Measurements from ENCODE around the gene SLFN13.
"Not testable (repeated sequence)": the region's sequence is repeated elsewhere in the genome, so short reads cannot be mapped to it uniquely, and the experiment has no call there.

SLFN13 gene

GRCh38 chr17:35429702-35430101 lies 18.9 kb downstream of the SLFN13 start:
- no peak for DNase-seq

DNA sequence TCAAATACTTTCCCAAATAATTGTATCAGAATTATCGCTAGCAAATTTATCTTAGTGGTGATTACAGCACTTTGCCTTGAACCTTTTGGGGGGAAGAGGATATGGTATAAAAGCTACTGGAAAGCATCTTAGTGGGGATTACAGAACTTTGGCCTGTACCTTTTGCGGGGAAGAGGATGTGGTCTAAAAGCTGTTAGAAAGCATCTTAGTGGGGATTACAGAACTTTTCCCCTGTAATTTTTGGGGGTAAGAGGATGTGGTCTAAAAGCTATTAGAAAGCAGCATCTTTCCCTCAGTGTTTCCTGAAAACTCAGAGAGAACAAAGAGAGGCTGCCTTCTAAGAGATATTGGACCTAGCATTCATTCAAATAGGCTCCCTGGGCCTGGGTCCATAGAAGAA lies 20.3 kb downstream of the SLFN13 start:
- DNase-seq, result no peak

- no peak for DNase-seq
These were observed 24.8 kb downstream of the SLFN13 start for GRCh38 chr17:35423761-35424160.

GRCh38 chr17:35421069-35421468 lies 27.5 kb downstream of the SLFN13 start:
- DNase-seq, result not testable (repeated sequence)

GRCh38 chr17:35416659-35417058 lies 31.9 kb downstream of the SLFN13 start:
- no peak for DNase-seq

GRCh38 chr17:35414707-35415106 lies 33.9 kb downstream of the SLFN13 start:
- DNase-seq, result not testable (repeated sequence)

- no peak for DNase-seq
These were observed 34.3 kb downstream of the SLFN13 start for GRCh38 chr17:35414247-35414646.

DNA sequence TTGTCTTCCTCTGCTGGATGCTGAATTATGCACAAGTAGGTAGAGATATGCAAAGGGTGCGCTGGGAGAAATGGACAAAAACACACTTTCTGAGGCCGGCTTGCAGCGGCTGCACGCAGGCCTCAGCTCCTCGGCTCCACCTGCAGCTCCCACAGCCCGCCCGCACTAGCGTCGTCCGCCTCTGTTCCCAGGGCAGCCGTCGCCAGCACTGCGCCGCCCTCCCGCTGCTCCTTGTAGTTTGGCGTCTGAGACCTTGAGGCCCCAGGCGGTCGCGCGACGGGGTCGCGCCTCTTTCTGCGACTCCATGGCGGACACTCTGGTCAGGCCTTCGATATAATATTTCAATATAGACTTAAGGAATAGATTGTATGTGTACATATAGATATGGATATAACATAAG lies 41.0 kb downstream of the SLFN13 start:
- DNase-seq, result no peak

- no peak for DNase-seq
These were observed 42.0 kb downstream of the SLFN13 start for GRCh38 chr17:35406568-35406967.

- DNase-seq, result no peak
These were observed 44.2 kb downstream of the SLFN13 start for GRCh38 chr17:35404360-35404759.

DNA sequence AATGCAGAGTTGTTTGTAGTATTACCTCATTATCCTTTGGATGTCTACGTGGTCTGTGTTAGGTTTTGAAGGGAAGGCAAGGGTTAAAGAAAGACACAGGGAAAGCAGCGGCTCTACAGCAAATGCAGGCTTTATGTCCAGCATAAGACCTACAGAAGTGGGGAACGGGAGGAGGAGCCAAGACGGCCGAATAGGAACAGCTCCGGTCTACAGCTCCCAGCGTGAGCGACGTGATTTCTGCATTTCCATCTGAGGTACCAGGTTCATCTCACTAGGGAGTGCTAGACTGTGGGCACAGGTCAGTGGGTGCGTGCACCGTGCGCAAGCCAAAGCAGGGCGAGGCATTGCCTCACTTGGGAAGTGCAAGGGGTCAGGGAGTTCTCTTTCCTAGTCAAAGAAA lies 54.8 kb downstream of the SLFN13 start:
- not testable (repeated sequence) for DNase-seq

GRCh38 chr17:35390663-35391062 lies 57.9 kb downstream of the SLFN13 start:
- no peak for DNase-seq

DNA sequence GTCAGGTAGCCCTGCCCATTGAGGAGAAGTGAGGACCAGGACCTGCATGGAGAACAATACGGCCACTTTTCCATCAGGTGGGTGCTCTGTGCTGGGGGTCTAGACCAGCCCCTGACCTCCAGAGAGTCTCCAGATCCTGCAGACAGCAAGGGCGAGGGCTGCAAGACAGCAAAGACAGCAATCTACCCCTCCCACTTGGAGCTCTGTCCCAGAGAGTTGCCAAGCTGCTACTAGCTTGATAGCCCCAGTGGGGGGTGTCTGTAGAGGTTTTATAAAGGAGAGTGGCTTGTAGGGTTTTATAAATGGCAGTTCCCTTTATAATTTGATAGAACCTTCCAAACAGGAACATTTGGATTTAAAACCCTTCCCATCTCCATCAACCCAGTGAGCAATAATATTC lies 58.4 kb downstream of the SLFN13 start:
- DNase-seq, result no peak

DNA sequence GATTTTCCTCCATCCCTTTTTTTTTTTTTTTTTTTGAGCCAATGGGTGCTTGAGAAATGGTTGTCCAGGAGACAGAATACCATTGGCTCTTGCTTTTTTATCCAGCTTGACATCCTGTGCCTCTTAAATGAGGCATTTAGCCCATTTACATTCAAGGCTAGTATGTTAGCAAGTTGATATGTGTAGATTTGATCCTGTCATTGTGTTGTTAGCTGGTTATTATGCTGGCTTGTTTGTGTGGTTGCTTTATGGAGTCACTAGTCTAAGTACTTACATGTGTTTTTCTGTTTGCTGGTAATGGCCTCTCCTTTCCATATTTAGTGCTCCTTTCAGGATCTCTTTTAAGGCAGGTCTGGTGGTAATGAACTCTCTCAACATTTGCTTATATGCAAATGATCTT lies 61.1 kb downstream of the SLFN13 start:
- DNase-seq, result no peak
